HG02588 (cell line): ENCODE results near the gene NR2F6.

Experiments
- ATAC-seq: cut with Tn5 transposase; IDR thresholded peaks from one replicate; pipeline ENCODE4 v1.9.1; 2021; ENCODE audit warnings: mild to moderate bottlenecking, moderate library complexity; ENCODE audit not compliant: unreplicated experiment

The NR2F6 gene

DNA sequence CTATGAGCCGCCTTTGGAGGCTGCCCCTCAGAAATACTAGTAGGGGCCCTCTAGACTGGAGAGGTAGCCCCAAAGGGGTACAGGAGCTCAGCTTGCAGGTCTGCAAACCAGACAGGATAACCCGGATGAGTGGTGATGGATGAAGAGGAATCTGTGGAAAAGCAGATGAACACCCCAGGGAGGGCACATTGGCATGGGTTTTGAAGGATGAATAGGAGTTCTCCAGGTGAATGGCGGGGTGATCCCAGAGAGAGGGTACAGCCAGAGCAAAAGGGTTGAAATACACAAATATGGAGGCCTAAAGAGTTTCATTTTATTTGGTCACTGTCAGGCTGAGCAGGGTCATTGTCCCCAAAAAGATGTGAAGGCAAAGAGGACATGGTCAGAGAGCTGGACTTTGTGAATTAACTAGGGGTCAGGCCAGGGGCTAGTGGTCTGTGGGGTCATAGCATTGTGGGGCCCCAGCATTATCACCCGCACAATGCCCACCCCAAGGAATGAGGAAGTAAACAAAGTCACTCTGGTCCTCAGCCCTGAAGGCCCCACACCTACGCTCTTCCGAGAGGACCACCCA, 4.8 kb downstream of the NR2F6 start:
- ATAC-seq: no peak

DNA sequence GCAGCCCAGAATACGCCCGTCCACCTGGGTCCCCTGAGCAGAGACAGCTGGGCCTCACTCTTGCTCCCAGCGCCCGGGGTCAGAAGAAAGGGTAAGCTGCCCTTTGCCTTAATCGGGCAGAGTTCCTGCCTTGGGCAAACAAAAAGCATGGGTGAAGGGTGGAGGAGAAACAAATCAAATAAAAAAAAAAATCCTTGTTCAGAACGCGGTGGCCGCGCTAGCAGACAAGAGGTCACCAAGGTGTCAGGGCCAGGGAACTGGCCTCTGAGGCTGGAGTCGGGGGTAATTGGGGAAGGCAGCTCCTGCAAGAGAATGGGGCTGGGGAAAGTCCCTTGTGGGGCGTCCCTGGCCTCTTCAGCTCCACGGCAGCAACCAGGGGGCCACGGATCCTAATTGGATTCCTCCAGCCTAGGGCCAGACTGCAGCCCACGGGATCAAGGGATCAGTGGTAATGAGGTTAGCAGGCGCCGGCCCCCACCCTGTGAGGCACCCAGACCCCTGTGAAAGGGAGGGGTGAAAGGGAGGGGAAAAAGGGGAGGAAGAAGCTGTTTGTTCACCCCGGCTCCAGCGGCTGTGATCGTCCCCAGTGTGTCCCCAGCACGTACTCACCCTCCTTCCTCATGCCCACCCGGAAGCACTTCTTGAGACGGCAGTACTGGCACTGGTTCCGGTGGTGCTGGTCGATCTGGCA, 5.5 kb downstream of the NR2F6 start:
- no peak for ATAC-seq

DNA sequence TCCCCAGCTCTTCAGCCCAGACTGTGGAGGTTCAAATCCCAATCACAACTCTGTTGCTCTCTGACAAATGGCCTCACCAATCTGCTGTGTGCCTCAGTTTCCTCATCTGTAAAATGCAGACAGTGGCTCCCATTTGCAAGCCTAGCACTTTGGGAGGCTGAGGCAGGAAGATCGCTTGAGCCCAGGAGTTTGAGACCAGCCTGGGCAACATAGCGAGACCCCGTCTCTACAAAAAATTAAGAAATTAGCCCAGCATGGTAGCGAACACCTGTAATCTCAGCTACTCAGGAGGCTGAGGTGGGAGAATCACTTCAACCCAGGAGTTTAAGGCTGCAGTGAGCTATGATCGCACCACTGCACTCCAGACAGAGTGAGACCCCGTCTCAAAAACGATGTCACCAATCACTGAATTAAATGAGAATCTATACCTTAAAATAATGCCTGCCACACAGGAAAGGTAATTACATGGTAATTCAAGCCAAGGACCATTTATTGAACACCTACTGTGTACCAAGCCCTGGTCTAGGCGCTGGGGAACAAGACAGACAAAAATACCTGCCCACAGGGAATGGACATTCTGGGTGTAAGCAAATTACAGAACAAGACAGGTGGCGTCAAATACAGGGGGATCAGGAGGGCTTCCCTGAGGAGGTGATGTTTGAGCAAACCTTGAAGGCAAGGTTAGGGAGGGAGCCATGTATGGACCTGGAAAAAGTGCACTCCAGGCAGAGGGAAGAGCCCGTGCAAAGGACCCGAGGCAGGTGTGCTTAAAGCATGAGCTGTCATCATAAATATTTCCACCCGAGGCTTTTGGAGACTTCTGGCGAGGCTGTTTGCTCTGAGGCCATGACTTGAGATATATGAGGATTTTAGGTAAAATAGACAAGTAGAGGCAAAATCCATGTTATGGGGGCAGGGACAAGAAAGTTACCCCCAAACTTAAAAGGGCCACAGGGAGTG, 7.7 kb downstream of the NR2F6 start:
- ATAC-seq: no peak

DNA sequence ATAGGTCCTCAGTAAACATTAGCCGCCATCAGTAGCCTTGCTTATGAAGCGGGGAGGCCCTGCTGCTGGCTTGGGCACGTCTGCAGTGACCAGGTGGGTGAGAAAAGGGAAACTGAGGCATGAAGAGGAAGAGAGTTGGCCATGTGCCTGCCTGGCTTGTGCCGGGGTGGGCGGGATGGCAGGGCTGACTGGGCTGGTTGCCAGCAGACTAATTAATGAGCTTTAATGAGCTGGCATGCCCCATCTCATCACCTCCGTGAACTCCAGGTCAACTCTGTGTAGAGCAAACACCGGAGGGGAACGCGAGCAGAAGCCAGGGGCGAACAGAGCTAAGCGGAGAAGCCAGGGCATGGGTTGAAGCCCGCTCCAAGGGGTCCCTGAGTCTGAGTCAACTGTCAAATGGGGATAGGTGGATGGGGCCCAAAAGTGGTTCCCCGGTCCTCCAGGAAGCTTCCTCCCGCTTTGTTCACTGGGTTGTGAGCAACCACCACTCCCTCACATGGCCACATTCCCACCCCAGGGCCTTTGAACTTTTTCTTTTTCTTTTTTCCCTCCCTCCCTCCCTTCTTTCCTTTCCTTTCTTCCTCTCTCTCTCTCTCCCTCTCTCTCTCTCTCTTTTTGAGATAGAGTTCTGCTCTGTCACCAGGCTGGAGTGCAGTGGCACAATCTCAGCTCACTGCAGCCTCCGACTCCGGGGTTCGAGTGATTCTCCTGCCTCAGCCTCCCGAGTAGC, 8.7 kb downstream of the NR2F6 start:
- ATAC-seq: no peak

DNA sequence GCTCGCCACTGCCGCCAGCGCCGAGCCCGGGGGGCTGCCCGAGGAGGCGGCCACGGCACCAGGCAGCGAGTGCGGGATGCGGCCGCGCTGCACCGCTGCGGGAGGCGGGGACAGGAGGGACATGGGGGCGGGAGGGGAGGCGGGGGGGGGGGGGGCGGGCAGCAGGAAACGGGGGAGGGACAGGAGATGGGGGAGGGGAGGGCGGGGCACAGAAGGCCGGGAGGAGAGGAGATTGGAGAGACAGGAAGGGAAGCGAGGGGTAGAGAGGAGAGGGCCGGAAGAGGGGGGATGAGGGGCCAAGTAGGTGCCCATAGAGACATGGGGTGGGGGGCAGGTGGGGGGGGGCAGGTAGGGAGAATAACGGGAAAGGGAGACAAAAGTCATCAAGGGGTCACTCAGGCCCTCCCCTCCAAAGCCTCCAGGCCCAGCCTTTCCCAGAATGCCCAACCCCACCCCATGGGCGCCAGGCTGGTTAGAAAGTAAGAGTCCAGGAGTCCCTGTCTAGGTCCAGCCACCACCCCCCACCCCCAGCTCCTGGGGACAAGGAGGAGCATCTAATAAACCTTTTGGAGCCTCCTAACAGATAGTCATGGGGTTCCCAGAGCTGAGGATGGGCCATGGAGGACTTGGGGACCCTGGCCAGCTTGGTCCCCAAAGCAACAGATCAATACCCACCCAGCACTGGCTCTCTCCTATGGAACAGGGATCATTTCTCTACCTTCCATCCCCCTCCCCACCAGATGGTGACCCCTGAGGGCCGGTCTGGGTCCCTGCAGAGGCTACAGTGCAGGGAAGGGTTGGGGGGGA, 9.5 kb downstream of the NR2F6 start:
- ATAC-seq: peak; percentile 15

DNA sequence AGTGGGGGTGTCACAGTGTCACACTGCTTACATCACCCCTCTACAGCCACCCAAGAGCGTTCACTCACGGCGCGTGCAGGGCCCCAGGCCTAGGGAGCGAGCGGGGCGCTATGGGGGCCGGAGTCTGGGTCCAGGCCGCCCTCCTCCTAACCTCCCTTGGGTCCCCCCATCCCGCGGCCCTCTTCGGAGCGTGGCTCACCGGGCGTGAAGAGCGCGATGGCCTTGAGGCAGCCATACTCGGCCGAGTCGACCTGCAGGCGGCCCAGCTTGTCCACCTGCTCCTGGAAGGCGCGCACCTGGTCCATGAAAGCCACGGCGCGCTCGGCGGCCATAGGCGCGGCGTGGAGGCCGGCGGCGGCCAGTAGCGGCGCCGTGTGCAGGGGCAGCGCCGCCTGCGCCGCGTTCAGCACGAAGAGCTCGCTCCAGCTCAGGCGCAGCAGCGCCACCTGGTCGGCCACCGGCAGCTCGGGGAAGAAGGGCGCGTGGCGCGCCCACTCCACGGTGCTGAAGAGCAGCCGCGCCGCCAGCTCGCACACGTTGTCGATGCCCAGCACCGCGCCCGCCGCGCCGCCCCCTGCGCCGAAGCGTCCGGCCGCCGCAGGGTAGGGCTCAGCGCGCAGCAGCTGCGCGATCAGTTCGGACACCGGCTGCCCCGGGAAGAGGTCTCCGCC, 10.3 kb downstream of the NR2F6 start:
- ATAC-seq: peak; percentile 61

DNA sequence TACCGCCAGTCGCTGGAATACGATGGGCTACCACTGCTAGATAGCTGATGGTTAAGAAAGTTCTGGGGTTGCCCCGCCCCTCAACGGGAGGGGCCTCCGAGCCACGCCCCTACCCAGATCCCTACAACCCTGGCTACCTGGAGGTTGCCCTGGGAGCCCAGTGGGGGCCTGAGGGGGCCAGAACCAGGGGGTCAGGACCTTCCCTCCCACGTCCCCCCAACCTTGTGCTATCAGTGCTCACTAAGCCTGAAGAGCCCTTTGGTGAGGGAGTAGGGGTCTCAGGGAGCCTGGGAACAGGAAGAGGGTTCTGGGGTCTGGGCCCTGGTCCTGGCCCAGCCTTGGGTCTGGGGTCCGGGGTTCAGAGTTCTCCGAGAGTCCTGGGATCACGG, 10.8 kb downstream of the NR2F6 start:
- peak; percentile 25 for ATAC-seq

DNA sequence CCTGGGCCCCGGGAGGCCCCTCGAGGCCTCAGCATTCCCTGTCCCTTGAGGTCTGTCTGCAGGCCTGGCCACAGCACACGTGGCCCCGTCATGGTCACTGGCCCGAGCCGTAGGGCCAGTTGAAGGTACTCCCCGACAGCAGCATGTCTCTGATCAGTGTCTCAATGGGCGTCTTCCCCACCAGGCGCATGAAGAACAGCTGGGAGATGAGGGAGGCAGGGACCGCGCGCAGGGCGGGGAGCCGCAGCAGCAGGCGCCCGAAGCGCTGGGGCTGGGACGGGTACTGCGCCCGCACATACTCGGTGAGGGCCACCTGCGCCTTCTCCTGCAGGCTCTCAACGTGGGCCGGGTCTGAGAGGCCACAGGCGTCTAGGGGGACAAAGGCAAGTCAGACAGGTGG, 13.5 kb downstream of the NR2F6 start:
- ATAC-seq: no peak

DNA sequence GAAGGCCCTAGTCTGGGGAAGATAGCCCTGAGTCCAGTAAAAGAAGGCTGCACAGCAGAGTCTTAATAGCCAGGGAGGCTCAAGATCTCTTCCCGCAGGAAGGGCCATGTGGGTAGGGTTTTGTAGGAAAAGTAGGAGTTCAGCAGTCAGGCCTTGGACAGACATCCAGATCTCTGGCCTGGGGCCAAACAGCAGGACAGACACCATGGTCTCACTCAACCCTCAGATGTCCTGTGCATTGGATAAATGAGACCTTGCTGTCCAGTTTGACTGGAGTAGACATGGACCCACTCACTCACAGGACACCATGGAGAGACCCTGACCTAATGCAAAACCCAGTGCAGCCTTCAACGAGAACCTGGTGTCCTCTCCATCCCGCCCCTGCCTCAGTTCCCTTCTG, 15.8 kb downstream of the NR2F6 start:
- ATAC-seq: no peak

DNA sequence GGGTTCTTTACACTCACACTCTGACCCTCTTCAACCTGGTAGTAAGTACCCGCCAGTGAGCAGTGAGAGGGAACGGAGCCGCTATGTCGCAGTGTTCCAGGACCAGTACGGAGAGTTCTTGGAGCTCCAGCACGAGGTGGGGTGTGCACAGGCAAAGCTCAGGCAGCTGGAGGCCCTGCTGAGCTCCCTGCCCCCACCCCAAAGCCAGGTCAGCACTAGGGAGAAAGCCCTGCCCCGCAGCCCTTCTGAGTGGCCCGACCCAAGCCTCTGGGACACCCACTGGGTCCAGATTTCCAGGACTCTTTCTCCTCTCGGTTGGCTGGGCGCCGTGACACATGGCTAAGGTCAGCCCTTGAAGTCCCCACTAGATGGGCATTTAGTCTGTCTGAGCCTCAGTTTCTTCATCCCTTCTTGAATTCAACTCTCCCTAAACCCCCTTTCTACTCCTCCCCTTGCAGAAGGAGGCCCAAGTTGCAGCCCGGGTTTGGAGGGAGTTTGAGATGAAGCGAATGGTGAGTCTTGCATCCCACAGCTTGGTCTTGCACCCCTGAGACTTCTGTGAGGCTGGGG, 17.8 kb downstream of the NR2F6 start:
- ATAC-seq: no peak

DNA sequence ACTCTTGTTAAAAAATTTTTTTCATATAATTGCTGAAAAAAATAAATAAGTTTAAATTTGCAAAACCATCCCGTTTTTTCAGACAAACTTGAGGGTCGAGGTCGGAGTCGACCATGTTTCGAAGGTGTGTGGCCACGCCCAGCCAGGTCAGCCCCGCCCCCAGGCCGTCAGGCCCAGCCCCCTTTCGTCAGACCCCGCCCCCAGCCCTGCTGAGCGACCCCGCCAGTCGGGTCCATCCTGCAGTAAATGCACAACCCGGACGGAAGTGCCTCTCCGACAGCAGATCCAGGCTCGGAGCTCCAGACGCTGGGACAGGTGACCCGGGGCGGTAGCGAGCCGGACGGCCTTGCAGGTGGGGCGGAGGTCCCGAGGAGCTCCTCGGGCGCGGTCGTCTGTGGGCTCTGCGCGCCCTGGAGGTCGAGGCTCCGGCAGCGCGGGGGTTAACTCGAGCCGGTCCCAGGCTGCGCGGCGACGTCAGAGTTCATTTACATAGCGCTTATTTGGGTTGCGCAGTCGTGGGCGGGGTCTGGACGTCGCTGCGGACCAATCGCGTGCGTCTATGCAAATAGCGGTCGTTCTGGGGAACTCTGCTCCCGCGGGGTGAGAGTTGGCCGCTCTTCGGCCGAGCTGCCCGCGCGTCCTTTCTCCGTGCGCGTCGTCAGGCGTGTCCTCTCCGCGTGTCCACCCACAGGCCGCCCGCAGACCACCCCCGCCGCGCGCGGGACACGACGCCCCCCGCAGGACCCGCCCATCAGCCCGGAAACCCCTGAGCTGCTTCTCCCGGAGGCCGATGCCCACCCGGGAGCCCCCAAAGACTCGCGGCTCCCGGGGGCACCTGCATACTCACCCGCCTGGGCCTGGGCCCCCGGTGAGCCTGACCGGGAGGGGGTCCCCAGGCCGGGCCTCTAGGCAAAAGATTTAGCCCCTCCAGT, 19.5 kb downstream of the NR2F6 start, which contains the start of gene OCEL1:
TSS of gene OCEL1 (plus strand) at position 225 of the 932 bp plus-strand sequence. CDS start at position 247, 22 bp downstream.
- ATAC-seq: peak; percentile 87

DNA sequence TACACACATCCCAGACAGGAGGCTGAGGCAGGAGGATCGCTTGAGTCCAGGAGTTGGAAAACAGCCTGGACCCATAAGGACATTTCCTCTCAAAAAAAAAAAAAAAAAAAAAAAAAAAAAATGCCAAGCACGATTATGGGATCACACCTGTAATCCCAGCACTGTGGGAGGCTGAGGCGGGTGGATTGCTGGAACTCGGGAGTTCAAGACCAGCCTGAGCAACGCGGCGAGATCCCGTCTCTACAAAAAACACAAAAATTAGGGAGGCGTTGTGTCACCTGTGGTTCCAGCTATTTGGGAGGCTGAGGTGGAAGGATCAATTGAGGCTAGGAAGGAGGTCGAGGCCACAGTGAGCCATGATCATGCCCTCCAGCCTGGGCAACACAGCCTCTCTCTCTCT, 20.7 kb downstream of the NR2F6 start:
- no peak for ATAC-seq

DNA sequence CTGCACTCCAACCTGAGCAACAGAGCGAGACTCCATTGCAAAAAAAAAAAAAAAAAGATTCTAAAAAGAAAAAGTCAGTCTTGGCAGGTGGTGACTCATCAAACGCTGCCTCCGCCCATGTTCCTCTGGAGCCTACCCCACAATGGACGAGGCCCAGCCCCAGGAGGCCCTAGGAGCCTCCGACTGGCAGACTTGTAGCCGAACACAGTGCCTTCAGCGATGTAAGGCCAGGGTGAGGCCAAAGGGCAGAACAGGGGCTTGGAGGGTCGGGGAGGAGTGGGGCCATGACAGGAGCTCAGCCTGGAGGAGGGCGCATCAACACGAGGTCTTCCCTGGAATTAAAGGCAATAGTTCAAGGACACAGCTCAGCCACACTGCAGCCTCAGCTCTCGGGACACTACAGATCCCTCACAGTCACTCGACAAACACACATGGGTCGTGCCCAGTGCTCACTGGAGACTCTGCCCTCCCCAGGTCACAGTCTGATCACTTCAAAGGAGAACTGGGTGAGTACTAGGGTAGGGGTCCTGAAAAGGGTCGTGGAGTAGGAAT, 25.4 kb downstream of the NR2F6 start:
- no peak for ATAC-seq

DNA sequence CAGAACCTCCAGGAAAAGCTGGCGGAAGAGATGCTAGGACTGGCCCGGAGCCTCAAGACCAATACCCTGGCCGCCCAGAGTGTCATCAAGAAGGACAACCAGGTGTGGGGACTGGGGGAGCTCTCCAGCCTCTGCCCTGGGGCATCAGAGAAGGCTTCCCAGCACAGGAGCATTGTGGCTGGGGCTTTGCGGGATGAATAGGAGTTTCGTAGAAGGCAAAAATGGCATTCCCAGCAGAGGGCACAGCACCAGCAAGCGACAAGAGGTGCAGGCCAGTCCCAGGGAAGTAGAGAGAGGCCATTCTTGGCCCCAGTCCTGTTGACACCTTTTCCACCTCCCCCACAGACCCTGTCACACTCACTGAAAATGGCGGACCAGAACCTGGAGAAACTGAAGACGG, 26.4 kb downstream of the NR2F6 start:
- ATAC-seq: no peak

DNA sequence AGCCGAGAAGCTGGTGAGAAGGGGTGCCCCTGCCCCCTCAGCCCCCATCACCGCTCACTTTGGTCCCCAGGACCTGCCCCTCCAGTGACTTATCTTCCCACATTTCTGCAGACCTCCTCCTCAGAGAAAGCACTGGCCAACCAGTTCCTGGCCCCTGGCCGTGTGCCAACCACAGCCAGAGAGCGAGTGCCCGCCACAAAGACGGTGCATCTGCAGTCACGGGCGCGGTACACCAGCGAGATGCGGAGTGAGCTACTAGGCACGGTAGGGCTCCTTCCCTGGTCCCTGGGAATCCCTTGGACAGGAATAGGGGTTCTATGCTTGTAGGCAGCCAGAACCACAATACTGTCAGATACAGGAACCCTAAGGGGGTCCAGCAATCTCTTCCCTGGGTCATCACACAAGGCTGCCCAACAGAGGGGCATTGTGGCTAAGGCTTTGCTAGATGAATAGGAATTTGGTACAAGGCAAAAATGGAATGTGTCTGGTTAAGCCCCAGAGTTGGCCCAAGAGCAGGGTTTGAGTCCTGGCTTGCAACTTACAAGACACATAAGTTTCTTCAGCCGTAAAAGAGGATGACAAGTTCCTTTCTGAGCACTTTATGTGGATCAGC, 29.6 kb downstream of the NR2F6 start:
- ATAC-seq: no peak

DNA sequence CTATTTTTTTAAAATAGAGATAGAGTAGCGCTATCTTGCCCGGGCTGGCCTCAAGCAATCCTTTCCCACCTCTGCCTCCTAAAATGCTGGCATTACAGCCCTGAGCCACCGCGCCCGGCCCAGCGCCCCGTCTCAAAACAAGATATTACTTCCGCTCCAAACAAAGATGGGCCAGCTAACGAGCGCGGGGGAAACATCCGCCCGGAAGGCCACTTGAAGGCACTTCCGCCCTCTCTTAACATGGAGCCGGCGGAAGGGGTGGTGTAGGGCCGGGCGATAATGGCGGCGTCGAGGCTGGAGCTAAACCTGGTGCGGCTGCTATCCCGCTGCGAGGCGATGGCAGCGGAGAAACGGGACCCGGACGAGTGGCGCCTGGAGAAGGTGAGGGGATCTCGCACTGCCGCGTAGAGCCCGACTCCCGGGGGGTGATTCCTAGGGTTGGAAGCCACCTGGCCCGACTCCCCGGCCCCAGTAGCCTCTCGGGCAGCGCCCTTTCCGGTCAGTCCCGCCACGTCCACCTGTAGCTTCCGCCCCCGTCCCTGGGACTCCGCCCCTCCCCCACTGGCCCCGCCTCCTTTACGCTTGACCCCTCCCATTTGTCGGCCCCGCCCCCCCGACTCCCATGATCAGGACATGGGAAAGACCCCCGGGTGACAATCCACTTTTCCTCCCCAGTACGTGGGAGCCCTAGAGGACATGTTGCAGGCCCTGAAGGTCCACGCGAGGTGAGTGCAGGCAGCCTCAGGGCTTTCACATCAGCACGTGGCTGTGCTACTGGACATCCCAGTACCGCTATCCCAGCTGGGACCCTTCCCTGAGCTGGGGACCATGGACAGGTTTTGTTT, 30.4 kb downstream of the NR2F6 start, which contains the start of gene USE1:
TSS of gene USE1 (plus strand) at position 231 of the 845 bp plus-strand sequence. CDS start at position 280, 49 bp downstream.
- ATAC-seq: peak; percentile 71
